Ovary (tissue), 9 donors: ENCODE measurements around the gene FRMD5. TPM values are rescaled to one million over a fixed set of nuclear protein-coding genes. Genes with fewer than 3 reads are reported as not detected.

Experiments used
- DNase-seq, 5 donors: peaks; one replicate each; pipeline ENCODE4 v3.0.0-alpha.2; 2019 to 2020
- H3K27ac ChIP-seq, 2 donors: fragments of 200-600 bp; one replicate each; pipeline versions ENCODE4 v1.5.1 to v1.8.0; 2019 to 2022
- H3K27me3 ChIP-seq: fragments of 200-600 bp; one replicate; pipeline ENCODE4 v1.8.0; 2022
- H3K36me3 ChIP-seq: fragments of 200-600 bp; sonication (generic); one replicate; pipeline ENCODE4 v1.5.1; 2019
- H3K4me1 ChIP-seq: one replicate; pipeline ENCODE4 v1.8.1; 2013; ENCODE audit warnings: mild to moderate bottlenecking, moderate library complexity; ENCODE audit not compliant: insufficient read depth
- H3K4me3 ChIP-seq: fragments of 200-600 bp; sonication (generic); one replicate; pipeline ENCODE4 v1.5.1; 2017
- H3K9me3 ChIP-seq, 2 donors: fragments of 200-600 bp in 1 of 2; sonication (generic) in 1 of 2; one replicate each; pipeline versions ENCODE4 v1.5.1 to v1.8.1; 2013 to 2019; ENCODE audit warnings: mild to moderate bottlenecking in 1 of 2, moderate library complexity in 1 of 2
- EP300 ChIP-seq: sonication (generic); formaldehyde crosslinking; IDR thresholded peaks from one replicate; pipeline ENCODE4 v1.6.1; 2017; ENCODE audit warnings: antibody characterized with exemption
- POLR2A ChIP-seq: fragments of 450-650 bp; IDR thresholded peaks from one replicate; pipeline ENCODE4 v1.6.1; 2017; ENCODE audit warnings: antibody characterized with exemption, mild to moderate bottlenecking, moderate library complexity
- WGBS, 3 donors: extraction: QIAGEN DNeasy Blood & Tissue Kit in 1 of 3; methylation state at CpG; one replicate each; pipeline versions ENCODE4 v1.1.5 to v1.1.7; 2013 to 2017; 5-methylcytosine and 5-hydroxymethylcytosine counted together
- intact Hi-C, 4 donors: fragments of 100-400 bp; cut with DNase I; formaldehyde crosslinking; loops; one replicate each; pipeline versions ENCODE4 v1.11.0 to v1.15.1; 2022 to 2023
- polyA plus RNA-seq, 2 donors: library from polyadenylated mRNA; stranded (reverse); fragments of 200-250 nt in 1 of 2; fragments of 350-450 nt in 1 of 2; fragmentation: Illumina TruSeq in 1 of 2; extraction: RNeasy Lipid Tissue Mini Kit (QIAGEN cat#74804) in 1 of 2; gene quantifications; one replicate each; pipeline ENCODE4 v1.2.3, GENCODE V29; 2013 to 2014
- total RNA-seq, 7 donors: library from RNA; depleted of rRNA in 2 of 7; stranded (reverse); fragments of >200 nt in 2 of 7; fragmentation: NEBNext Ultra II Directional in 3 of 7; extraction: Animal tissue kit (Norgen Biotek cat#: 25700) in 3 of 7; gene quantifications; one replicate each; pipeline versions ENCODE4 v1.1.0 to v1.2.4, GENCODE V29; 2016 to 2023
- TF ChIP-seq, protein P1 (sequence below), 3 donors: fragments of 450-650 bp in 2 of 3; fragments of 200-600 bp in 1 of 3; IDR thresholded peaks; one replicate each; pipeline versions ENCODE4 v1.5.1 to v1.8.0; 2016 to 2022; ENCODE audit warnings: antibody characterized with exemption in 3 of 3, mild to moderate bottlenecking in 1 of 3
- donor health status: DM: no; HTN: no; CAD: no; lungs with moderate emphysema.
- donor health status: DM: no; HTN: no; CAD: no.
- donor health status: Bipolar disorder and iron deficiency.
- donor health status: DM: yes; HTN: yes; CAD: no.
- donor health status: DM: no; HTN: no; CAD: no.
- donor health status: DM: yes; HTN: yes; CAD: no.

Gene FRMD5
- total and polyA plus RNA-seq, 9 donors, result 0.12 to 2.2 (median 0.32) TPM

GRCh38 chr15:44137750-44138149, 57.3 kb downstream of the FRMD5 start:
- Histone ChIP-seq H3K9me3 (no peaks in the 10 kb centered on the region), H3K27ac (no peak overlapping the region), H3K4me3 (no peak overlapping the region), H3K27me3 (no peaks in the 10 kb centered on the region), H3K36me3 (no peaks in the 10 kb centered on the region), H3K4me1 (no peaks in the 10 kb centered on the region)
- intact Hi-C loops, result no loop called here
- DNase-seq, result no peak
- 67 to 83% (median 71%) methylated on average over 1 of the region's 1 CpG for WGBS, 3 donors
- TF ChIP-seq EP300, result no peak
- TF ChIP-seq, protein P1, sequence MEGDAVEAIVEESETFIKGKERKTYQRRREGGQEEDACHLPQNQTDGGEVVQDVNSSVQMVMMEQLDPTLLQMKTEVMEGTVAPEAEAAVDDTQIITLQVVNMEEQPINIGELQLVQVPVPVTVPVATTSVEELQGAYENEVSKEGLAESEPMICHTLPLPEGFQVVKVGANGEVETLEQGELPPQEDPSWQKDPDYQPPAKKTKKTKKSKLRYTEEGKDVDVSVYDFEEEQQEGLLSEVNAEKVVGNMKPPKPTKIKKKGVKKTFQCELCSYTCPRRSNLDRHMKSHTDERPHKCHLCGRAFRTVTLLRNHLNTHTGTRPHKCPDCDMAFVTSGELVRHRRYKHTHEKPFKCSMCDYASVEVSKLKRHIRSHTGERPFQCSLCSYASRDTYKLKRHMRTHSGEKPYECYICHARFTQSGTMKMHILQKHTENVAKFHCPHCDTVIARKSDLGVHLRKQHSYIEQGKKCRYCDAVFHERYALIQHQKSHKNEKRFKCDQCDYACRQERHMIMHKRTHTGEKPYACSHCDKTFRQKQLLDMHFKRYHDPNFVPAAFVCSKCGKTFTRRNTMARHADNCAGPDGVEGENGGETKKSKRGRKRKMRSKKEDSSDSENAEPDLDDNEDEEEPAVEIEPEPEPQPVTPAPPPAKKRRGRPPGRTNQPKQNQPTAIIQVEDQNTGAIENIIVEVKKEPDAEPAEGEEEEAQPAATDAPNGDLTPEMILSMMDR (IDR thresholded peaks at IDR 0.05), result no peak
- TF ChIP-seq POLR2A, result no peak

- intact Hi-C loops, result no loop called here
- Histone ChIP-seq H3K4me3 (no peak overlapping the region), H3K27ac (no peak overlapping the region), H3K36me3 (no peaks in the 10 kb centered on the region), H3K9me3 (no peaks in the 10 kb centered on the region), H3K4me1 (no peaks in the 10 kb centered on the region), H3K27me3 (no peaks in the 10 kb centered on the region)
- TF ChIP-seq, protein P1 (IDR thresholded peaks at IDR 0.05), result no peak
- TF ChIP-seq POLR2A, result no peak
- TF ChIP-seq EP300, result no peak
- DNase-seq, result no peak
- WGBS, 3 donors, result 78 to 84% (median 82%) methylated on average over 3 of the region's 3 CpGs
Measured at GRCh38 chr15:44136991-44137477, 58.0 kb downstream of the FRMD5 start.

DNA sequence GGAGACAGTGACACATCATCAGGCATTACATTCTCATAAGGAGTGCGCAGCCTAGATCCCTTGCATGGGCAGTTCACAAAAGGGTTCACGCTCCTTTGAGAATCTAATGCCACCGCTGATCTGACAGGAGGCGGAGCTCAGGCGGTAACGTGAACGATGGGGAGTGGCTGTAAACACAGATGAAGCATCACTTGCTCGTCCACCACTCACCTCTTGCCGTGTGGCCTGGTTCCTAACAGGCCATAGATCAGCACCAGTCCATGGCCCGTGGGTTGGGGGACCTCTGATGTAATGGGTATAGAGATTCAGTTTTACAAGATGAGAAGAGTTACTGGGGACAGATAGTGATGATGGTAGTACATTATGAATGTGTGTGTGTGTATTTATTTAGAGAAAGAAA, 63.0 kb downstream of the FRMD5 start:
- no peaks in the 10 kb centered on the region for H3K36me3 ChIP-seq

GRCh38 chr15:44130778-44131177, 64.3 kb downstream of the FRMD5 start:
- intact Hi-C loops, result no loop called here
- H3K9me3 ChIP-seq, result no peaks in the 10 kb centered on the region
- H3K27me3 ChIP-seq, result no peaks in the 10 kb centered on the region
- no peaks in the 10 kb centered on the region for H3K36me3 ChIP-seq
- TF ChIP-seq, protein P1 (IDR thresholded peaks at IDR 0.05), result no peak
- TF ChIP-seq EP300 (no peak), POLR2A (no peak)
- H3K4me3 ChIP-seq, result no peak overlapping the region
- DNase-seq, result no peak
- H3K27ac ChIP-seq, result no peak overlapping the region
- no peaks in the 10 kb centered on the region for H3K4me1 ChIP-seq

More for the DNA sequence above, 63.0 kb downstream of the FRMD5 start:
- Histone ChIP-seq H3K9me3 (no peaks in the 10 kb centered on the region), H3K27me3 (no peaks in the 10 kb centered on the region), H3K27ac (no peak overlapping the region), H3K4me3 (no peak overlapping the region), H3K4me1 (no peaks in the 10 kb centered on the region)
- intact Hi-C loops, result no loop called here
- WGBS, 3 donors, result 81 to 88% (median 88%) methylated on average over 10 of the region's 10 CpGs
- no peak for TF ChIP-seq POLR2A
- TF ChIP-seq, protein P1 (IDR thresholded peaks at IDR 0.05), result no peak
- no peak for TF ChIP-seq EP300
- DNase-seq, result no peak

GRCh38 chr15:44129911-44130310, 65.2 kb downstream of the FRMD5 start:
- Histone ChIP-seq H3K4me3 (no peak overlapping the region), H3K4me1 (no peaks in the 10 kb centered on the region), H3K27me3 (no peaks in the 10 kb centered on the region), H3K27ac (no peak overlapping the region), H3K9me3 (no peaks in the 10 kb centered on the region), H3K36me3 (no peaks in the 10 kb centered on the region)
- WGBS, 3 donors, result 82 to 93% (median 92%) methylated on average over 5 of the region's 5 CpGs
- no peak for DNase-seq
- TF ChIP-seq EP300 (no peak), POLR2A (no peak)
- TF ChIP-seq, protein P1 (IDR thresholded peaks at IDR 0.05), result no peak
- intact Hi-C loops, result no loop called here
